GM18870 (cell line): ENCODE results near the gene FXYD6.

Experiments
- ATAC-seq: cut with Tn5 transposase; IDR thresholded peaks from one replicate; pipeline ENCODE4 v1.9.1; 2021; ENCODE audit warnings: moderate library complexity; ENCODE audit not compliant: unreplicated experiment

FXYD6 gene

DNA sequence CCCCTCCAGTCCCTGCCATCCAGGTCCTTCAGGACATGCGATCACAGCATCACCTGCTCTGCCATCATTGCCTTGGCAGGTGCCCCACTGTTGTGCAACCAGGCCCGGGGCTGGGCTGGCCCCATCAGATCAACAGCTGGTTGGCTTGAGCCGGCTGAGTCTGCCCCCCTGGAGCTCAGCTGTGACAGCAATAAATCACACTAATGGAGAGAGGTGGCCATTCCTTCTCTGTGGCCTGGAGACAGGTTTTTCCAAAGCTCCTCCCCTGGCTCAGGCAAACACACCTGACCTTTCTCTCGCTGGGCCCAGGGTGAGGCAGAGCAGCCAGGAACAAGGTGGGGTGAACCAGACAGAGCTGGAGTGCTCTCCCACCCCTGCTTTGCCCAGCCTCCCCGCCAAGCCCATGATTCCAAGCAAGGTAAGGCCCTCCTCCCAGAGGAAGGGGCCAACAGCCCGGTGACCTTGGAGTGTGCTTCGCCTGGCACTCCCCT is 43.0 kb downstream of the FXYD6 start:
- no peak for ATAC-seq

DNA sequence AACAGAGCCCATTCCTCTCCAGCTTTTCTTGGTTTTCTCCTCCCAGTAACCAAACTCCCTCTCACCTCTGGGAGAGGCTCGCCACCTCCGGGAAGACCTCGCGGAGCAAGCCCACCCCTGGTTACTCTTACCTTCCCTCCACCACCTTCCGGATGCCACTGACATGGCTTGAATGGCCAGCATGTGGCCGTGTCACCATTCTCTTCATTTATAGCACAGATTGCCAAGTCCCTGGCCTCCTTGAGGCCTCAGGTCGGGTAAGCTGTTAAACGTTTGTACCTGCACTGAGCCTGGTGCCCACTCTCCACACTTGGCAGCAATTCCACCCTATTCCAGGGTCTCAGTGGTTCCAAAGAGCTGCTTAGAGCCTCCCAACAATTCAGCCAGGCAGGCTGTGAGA is 43.9 kb downstream of the FXYD6 start:
- ATAC-seq, result no peak

DNA sequence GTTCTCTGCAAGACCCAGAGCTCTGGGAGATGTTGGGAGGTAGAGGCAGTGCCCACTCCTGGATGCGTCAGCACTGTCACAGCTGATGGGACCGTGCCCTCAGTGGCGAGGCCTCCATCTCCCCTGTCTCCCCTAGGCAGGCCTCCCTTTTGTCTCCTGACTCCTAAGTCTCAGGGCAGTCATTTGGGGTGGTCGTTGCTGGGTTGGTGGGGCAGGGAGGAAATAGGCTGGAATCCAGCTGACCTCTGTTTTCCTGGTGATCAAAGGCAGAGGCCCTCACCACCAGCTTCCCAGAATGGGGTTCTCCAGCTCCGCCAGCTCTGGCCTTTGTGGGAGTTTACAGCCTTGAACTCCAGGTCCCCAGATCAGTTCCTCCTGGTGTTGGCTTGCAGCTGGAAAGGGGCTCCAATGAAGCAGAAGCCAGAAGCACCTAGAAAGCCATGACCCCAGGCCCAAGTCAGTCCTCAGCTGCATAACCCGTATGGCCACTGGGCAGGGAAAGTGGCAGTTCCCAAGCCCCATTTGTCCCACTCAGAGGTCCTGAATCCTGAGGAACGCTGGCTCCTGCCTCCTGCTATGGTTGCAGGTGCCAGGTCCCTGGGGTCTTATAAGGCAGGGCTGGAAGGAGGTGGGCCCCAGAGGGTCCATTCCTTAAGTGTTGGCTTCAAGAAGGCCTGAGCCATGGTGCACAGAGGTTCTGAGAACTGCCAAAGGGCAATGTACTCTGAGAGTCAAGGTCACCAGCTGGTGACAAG is 44.6 kb downstream of the FXYD6 start:
- ATAC-seq, result no peak

- no peak for ATAC-seq
Observed at GRCh38 chr11:117830674-117831351, 45.6 kb downstream of the FXYD6 start.

DNA sequence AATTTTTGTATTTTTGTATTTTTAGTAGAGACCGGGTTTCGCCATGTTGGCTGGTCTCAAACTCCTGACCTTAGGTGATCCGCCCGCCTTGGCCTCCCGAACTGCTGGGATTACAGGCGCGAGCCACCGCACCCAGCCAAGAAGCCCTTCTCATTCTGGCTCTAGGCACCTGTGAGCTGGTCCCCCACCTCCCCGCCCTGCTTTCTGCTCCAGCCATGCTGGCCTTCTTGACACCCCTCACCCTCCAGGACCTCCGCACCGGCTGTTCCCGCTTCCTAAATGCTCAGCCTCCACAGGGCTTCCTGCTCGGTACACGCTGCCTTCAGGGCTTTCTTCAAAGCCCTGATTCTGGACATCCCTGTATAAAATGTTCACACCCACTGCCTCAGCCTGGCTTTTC is 46.4 kb downstream of the FXYD6 start:
- ATAC-seq, result no peak

- ATAC-seq, result no peak
Observed at GRCh38 chr11:117829369-117829725, 47.1 kb downstream of the FXYD6 start.

GRCh38 chr11:117828611-117829368 is 47.7 kb downstream of the FXYD6 start:
- no peak for ATAC-seq

- no peak for ATAC-seq
Observed at GRCh38 chr11:117827521-117828511, 48.6 kb downstream of the FXYD6 start.

- no peak for ATAC-seq
Observed at GRCh38 chr11:117826832-117827231, 49.6 kb downstream of the FXYD6 start.

- ATAC-seq, result no peak
Observed at GRCh38 chr11:117826190-117826570, 50.3 kb downstream of the FXYD6 start.

- ATAC-seq, result no peak
Observed at GRCh38 chr11:117825538-117826189, 50.8 kb downstream of the FXYD6 start.

DNA sequence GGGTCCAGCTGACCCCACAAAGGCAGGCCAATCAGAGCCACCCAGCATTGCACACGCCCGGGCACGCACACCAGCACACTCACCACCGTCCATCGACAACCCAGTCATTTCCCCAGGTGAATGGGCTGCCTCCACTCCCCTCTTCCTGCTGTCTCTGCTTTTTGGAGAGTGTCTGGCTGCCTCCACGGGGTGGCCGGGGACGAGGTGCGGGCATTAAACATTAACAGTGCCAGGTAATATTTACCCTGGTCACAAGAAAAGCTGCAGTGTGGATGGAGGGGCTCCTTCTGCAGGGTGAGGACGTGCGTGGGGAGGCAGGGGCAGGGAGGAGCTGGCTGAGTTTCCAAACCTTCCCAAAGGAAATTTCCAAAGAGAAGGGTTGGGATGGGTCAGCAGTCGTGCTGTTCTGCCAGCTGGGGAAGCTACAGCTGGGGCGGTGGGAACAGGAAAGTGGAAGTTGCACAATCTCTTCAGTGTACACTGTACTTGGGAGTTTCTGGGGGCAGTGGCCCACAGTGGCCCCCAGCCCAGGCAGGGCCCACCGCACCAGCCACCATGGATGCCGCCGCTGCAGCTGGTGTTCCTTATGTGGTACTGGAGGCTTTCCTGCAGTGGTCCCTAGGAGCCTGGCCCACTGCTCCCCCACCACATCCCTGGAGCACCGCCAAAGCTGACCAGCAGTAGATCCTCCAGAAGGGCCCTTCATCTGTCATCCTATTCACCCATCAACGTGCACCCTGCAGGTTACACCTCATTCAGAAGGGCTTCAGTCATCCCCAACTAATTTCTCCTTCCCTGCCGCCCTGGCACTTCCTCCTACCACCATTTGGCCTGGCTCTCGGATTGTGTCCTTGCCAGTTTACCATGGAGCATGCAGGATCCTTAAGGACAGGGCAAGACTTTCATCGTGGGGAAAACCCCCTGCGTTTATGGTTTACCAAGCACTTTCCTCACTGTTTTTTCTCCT is 51.6 kb downstream of the FXYD6 start, which contains the start of gene FXYD2:
Gene FXYD2, minus strand, starts transcription at position 174 of the 967 bp plus-strand sequence. Its CDS starts 66 bp downstream, at position 108.
- ATAC-seq, result no peak

DNA sequence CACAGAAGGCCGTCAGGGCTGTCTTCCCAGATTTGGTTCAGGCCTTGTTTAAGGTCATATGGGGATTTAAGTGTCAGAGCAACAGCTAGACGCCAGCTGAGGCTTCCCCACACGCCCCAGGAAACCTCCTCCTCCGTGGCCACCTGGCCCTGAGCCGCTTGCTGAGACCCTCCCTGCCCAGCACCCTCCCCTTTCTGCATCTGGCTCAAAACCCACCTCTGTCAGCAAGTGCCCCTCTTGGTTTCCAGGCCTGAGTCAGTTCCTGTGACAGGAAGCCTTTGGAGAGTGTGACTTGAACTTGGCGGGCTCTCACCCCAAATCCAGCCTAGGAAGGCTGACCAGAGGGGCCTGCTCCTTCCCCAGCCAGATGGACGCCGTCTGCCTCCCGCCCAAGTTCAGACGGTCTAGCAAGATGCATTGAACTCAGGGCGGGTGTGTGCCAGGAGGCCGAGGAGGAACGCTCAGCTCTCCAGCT is 52.5 kb downstream of the FXYD6 start:
- no peak for ATAC-seq

DNA sequence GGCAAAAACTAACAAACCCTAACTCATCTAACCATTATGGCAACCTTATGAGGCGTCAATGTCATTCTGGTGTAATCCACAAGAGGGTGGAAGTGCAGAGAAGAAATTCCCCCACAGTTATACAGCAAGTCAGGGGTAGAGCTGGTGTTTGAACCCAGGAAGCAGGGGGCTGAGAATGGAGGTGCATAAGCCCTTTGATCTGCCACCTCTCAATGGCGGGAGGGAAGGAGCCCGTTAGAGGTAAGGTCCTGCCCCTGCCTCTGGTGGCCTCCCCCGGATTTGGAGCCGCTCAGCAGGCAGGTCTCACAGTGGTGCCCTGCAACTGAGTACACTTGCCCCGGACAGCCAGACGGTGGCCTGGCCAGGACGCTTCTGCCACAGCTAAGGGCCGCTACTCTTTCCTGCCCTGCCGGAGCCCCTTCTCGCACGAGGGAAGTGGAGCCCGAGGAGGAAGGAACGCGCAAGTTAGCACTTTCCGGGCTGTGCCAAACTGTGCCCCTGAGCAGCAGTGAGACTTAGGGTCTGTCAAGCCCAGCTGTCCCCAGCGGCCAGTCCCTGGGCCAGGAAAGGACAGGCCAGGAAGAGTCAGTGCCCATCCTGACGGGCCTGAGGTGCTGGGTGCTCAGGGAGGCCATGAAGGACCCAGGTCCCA is 53.0 kb downstream of the FXYD6 start:
- no peak for ATAC-seq

- ATAC-seq, result no peak
Observed at GRCh38 chr11:117822074-117823033, 54.1 kb downstream of the FXYD6 start.

- no peak for ATAC-seq
Observed at GRCh38 chr11:117821431-117821830, 55.0 kb downstream of the FXYD6 start.

DNA sequence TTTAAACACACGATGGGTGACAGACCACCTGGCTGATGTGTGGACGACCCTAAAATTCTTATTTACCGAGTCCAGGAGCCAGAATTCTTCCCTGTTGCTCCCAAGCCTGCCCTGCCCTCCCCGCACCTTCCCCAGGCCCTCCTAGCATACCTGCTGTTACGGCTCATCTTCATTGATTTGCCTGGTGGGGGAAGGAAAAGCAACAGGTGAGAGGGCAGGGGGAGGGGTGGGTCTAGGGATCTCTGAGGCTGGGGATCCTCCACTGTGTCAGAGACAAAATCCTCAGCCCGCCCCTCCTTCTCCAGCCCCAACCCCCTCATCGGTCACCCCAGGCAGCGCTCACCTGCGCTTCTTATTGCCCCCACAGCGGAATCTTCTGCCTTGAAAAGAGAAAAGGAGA is 55.9 kb downstream of the FXYD6 start:
- no peak for ATAC-seq
